HG03159 (cell line): ENCODE measurements around the gene SZT2.
"Not testable (repeated sequence)": the region's sequence is repeated elsewhere in the genome, so short reads cannot be mapped to it uniquely, and the experiment has no call there.

Source experiments
- ATAC-seq: cut with Tn5 transposase; IDR thresholded peaks from one replicate; pipeline ENCODE4 v1.9.1; 2021; ENCODE audit warnings: mild to moderate bottlenecking, moderate library complexity; ENCODE audit not compliant: unreplicated experiment

Gene SZT2

DNA sequence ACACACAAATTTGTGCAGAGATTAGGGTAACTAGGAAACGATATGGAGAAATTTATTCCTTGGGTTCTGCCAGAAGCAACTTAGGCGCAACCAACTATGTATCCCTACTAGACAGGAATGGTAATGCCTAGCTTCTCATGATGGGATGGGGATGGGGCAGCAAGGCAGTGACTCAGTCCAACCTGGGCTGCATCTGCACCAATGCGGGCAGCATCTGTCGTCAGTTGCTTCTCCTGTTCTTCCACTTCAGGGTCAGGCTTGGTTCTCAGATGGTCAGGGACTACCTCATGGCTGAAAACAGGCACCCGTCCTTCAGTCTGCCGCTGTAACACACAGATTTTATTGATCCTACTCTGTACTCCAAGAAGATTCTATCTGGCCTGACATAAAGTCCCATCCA is 3.0 kb upstream of the SZT2 start:
- ATAC-seq, result no peak

DNA sequence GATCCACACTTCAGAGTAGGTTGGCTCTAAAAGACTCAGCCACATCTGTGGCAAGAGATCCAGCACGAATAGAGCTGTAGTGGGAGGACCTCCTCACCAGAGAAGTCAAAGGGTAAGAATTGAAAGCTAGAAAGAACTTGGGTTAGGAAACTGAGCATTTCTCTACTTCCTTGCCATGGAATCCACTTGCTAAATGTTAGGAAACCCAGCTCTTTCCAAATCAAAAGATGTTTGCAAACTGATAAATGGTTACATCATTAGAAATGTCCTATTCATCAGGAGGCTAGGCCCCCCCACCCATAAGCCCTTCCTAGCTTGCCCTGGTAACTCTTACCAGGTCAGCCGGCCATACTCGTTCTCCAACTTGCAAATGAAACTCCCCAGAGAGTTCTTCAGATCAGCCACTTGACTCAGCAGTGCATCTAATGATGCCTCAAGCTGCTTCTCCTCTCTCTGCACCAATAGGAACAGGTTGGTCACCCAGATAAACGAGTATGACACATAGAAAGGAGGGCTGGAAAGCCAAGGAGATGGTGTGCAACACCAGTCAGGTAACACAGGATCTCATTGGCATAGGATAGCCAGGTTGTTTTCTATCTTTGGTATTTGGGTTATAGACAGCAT is 1.6 kb upstream of the SZT2 start:
- no peak for ATAC-seq

- no peak for ATAC-seq
These were observed 1.1 kb upstream of the SZT2 start for GRCh38 chr1:43388613-43389012.

- ATAC-seq, result no peak
These were observed 3.0 kb downstream of the SZT2 start for GRCh38 chr1:43392702-43393101.

DNA sequence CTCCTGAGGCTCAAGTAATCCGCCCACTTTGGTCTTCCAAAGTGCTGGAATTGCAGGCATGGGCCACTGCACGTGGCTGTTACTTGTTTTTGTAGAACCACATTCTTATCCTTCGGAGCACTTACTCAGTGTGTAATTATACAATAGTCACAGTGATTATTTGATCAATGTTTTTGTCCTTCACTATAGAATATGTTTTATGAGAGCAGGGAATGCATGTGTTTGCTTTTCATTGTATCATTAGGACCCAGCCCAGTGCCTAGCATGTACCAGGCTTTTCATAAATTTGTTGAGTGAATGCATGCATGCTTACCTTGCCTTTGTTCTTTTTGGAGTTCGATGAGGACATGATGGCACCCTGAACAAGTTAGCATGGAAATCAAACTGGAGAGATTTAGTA is 5.8 kb downstream of the SZT2 start:
- ATAC-seq, result no peak

- no peak for ATAC-seq
These were observed 6.4 kb downstream of the SZT2 start for GRCh38 chr1:43396059-43396458.

DNA sequence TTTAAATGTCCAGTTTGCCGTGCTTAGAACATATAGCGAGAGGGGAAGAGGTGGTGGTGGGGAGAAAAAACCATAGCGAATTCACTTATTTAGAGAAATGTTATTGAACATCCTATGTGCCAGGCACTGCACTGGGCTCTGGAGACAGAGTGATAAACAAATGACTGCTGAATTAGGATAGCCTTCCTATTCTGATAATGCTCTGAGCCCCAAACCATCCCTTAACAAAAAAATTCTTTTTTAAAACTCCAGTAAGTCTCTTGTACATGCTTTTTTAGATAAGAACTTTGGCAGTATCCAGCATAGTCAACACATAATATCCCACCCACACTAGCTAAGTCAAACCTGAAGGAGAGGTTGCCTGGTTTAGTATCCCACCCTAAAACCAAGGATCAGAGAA is 8.5 kb downstream of the SZT2 start:
- no peak for ATAC-seq

GRCh38 chr1:43400441-43400840 is 10.7 kb downstream of the SZT2 start:
- ATAC-seq, result not testable (repeated sequence)

DNA sequence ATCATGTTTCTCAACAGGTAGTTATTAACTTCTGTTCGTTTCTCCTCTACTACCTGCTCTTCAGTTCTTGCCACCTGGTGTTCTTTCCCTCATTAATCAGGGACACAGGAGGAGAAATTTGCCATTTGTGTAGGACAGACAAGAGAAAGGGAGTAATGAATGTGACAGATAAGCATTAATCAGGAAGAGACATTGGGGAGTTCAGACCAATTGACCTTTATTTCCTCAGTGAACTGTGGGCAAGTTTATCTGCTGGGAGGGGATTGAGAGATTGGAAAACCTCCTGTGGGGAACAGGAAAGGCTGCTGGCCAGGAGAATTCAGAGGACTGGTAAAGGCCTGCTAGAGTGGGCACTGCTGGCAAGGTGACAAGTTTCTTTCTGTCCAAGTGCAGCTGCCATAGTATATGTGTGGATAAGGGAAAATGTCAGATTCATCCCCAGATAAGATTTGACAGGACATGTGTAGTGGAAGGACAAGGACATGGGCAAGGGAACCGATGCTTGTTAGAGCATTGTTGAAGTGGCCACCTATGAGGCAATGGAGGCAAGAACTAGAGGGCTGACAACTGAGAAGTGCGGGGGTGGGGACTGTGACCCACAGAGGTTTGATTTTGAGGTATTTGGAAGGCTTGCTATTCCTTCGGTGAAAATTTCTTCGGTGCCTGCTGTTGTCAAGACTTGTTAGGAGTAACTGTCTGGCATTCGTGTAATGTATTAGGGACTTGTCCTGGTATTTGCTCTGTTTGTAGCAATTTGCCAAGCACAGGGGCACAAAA is 12.6 kb downstream of the SZT2 start:
- ATAC-seq, result no peak

DNA sequence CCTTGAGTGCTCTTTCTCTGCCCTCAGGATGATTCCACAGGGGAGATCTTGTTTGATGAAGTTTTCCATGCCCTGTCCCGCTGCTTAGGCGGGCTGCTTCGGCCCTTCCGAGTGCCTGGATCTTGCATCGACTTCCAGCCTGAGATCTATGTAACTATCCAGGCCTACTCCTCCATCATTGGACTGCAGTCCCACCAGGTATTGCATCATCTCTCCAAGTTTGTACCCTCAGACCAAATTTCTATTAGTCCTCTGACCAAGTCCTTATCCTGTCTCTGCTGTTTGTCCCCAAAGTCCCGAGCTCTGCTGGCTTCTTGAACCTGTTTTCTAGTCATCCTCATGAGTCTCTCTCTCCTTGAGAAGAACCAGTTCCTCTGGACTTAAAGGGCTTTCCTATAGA is 14.7 kb downstream of the SZT2 start:
- no peak for ATAC-seq

DNA sequence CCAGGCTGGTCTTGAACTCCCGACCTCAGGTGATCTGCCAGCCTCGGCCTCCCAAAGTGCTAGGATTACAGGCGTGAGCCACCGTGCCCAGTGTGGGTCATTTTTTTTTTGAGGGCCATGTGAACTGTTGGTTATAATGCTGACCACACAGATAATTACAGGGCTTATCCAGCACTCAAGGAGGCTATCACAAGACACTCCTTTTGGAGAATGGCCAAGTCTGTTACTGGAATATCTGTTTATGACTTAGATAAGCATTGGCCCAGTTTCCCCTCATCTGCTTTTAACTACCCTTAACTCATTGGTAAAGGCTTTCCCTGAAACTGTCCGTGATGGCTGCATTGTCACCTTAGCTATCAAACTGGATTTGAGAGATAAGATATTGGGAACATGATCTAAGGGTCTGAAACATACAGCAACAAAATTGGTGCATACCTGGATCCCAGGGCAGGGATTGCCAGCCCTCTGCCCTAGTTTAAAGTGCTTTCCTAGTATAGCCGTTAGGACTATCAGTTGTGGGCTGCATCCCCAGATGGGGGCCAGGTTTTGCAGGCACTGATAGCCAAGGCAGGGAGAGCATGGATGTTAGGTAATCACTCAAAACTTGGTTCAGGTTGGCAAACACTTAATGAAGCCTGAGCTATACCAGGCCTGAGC is 15.6 kb downstream of the SZT2 start:
- no peak for ATAC-seq

DNA sequence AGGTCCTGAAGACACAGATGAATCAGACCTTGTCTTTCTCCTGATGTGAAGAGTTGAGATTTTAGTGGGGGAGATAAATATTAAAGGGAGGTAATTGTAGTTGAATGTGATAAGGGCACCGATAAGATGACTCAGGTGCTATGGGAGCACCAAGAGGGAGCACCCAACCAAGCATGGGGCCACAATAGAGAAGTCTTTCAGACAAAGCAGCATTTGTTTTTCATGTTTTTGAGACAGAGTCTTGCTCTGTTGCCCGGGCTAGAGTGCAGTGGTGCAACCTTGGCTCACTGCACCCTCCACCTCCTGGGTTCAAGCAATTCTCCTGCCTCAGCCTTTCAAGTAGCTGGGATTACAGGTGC is 16.2 kb downstream of the SZT2 start:
- ATAC-seq, result no peak

GRCh38 chr1:43410571-43410970 is 20.9 kb downstream of the SZT2 start:
- ATAC-seq, result no peak

- not testable (repeated sequence) for ATAC-seq
These were observed 23.7 kb downstream of the SZT2 start for GRCh38 chr1:43413426-43413825.

DNA sequence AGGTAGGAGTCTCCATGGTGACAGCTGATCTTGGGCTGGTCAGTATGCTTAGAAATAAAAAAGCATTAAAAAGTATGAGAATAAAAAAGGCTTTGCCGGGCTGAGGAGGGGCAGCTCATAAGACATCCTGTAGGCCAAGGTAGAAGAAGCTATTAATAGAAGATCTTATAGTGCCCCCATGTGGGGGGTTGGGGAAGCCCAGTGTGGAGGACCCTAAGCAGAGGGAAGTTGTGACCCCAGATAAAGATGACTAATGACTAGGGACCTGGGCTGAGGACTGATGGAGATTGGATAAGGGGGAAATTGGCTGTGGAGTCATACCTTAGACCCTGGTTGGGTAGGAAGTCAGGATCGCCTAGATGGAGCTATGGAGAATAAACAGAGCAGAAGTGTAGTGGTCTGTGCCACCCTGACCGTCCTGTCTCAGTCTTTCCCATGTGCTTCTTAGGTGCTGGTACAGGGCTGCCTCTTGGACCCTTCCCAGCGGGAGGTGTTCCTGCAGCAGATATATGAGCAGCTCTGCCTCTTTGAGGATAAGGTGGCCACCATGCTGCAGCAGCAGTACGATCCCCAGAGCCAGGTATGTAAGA is 25.0 kb downstream of the SZT2 start:
- ATAC-seq, result no peak

DNA sequence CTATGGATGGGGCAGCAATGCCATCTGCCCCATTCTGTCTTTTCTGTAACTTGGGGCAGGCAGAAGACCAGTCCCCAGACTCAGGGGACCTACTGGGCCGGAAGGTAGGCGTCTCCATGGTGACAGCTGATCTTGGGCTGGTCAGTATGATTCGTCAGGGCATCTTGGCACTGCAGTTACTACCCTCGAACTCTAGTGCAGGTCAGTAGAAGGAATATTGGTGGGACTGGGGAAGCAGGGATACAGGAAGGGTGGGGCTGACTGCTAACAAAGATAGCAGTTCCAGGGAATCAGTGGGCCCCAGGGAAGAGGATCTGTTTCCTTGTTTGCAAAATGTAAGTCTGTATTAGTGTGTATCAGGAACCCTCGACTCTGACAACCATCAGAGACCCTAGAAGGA is 26.2 kb downstream of the SZT2 start:
- ATAC-seq, result no peak

- ATAC-seq, result no peak
These were observed 29.2 kb downstream of the SZT2 start for GRCh38 chr1:43418858-43419257.

DNA sequence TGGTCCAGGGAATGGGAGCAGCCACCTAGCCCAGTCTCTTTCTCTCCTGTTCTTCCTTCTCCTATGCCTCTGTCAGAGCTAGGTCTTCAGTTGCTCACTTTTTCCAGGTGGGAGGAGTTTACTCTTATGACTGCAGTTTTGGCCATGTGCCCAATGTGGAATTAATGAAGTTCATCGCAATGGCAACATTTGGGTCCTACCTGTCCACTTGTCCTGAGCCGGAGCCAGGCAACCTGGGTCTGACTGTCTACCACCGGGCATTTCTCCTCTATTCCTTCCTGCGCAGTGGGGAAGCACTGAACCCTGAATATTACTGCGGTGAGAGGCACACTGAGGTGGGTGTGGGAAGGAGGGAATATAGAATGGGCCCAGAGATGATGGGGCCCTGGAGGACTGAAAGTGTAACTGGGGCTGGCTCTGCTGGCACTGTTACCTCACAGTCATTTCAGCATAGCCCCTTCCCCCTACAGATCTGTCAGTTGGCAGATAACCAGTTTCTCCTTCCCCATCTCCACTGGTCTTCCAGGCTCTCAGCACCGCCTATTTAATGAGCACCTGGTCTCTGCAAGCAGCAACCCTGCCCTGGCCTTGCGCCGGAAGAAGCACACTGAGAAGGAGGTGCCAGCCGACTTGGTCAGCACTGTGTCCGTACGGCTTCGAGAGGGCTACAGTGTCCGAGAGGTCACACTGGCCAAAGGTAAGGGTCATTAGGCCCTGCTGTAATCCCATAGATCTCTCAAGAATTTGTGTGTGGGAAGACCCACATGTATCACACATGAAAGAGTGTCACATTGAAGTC is 30.1 kb downstream of the SZT2 start:
- no peak for ATAC-seq

- ATAC-seq, result no peak
These were observed 31.2 kb downstream of the SZT2 start for GRCh38 chr1:43420874-43421273.

DNA sequence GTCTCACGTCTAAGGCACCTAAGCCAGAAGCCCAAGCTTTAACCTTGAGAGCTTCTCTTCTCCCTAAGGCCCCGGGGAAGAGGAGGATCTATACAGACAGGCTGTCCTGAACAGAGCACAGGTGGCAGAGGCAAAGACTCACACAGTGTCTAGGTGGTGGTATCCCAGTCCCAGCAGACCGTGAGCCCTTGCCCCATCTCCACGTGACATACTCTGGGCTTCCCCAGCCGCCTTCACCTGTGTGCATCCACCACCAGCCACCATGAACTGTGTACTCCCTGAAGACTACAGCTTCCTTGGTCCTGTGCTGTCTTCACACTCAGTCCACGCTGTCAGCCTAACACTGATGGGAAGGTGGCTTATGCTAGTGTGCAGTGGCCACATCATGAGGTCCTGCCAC is 31.7 kb downstream of the SZT2 start:
- no peak for ATAC-seq
